ENCODE results near the gene PTGER2.

PTGER2 gene

GRCh38 chr14:52307376-52307775 lies 6.7 kb upstream of the PTGER2 start:
- FAIRE-seq, result no peak

- no peak for FAIRE-seq
Measured at GRCh38 chr14:52307905-52308304, 6.2 kb upstream of the PTGER2 start.

- no peak for FAIRE-seq
Measured at GRCh38 chr14:52310541-52310940, 3.6 kb upstream of the PTGER2 start.

- FAIRE-seq, result no peak
Measured at GRCh38 chr14:52312931-52313355, 1.2 kb upstream of the PTGER2 start.

- no peak for FAIRE-seq
Measured at GRCh38 chr14:52313462-52313861, 650 bp upstream of the PTGER2 start.

GRCh38 chr14:52314595-52315354 lies 663 bp downstream of the PTGER2 start:
- no peak for FAIRE-seq

- no peak for FAIRE-seq
Measured at GRCh38 chr14:52315355-52315718, 1.2 kb downstream of the PTGER2 start.

- FAIRE-seq, result no peak
Measured at GRCh38 chr14:52318062-52318461, 4.0 kb downstream of the PTGER2 start.

GRCh38 chr14:52318826-52319645 lies 4.9 kb downstream of the PTGER2 start:
- no peak for FAIRE-seq

GRCh38 chr14:52319919-52320318 lies 5.8 kb downstream of the PTGER2 start:
- FAIRE-seq, result no peak

GRCh38 chr14:52325126-52325525 lies 11.0 kb downstream of the PTGER2 start:
- FAIRE-seq, result no peak

- FAIRE-seq, result no peak
Measured at GRCh38 chr14:52325630-52326029, 11.5 kb downstream of the PTGER2 start.

- FAIRE-seq, result peak; percentile 88
Measured at GRCh38 chr14:52327374-52328226, 13.5 kb downstream of the PTGER2 start.

GRCh38 chr14:52328276-52328675 lies 14.2 kb downstream of the PTGER2 start:
- no peak for FAIRE-seq

GRCh38 chr14:52329678-52330369 lies 15.7 kb downstream of the PTGER2 start:
- FAIRE-seq, result no peak

GRCh38 chr14:52332269-52332668 lies 18.2 kb downstream of the PTGER2 start:
- peak; percentile 90 for FAIRE-seq

- FAIRE-seq, result no peak
Measured at GRCh38 chr14:52333108-52333507, 19.0 kb downstream of the PTGER2 start.

GRCh38 chr14:52333823-52334657 lies 19.9 kb downstream of the PTGER2 start:
- FAIRE-seq, result no peak

- FAIRE-seq, result no peak
Measured at GRCh38 chr14:52336241-52336640, 22.1 kb downstream of the PTGER2 start.

GRCh38 chr14:52338051-52338681 lies 24.1 kb downstream of the PTGER2 start:
- FAIRE-seq, result no peak

GRCh38 chr14:52339262-52339661 lies 25.1 kb downstream of the PTGER2 start:
- FAIRE-seq, result no peak
